ENCODE measurements around the gene SRM. TPM values are rescaled to one million over a fixed set of nuclear protein-coding genes. Genes with fewer than 3 reads are reported as not detected.
"Not testable (repeated sequence)": the region's sequence is repeated elsewhere in the genome, so short reads cannot be mapped to it uniquely, and the experiment has no call there.

The SRM gene
- total RNA-seq, 2 experiments from 2014 or later = 240 TPM

GRCh38 chr1:11080931-11081330 is 21.1 kb upstream of the SRM start:
- TF ChIP-seq CTCF (IDR thresholded peaks at IDR 0.05) = no peak
- Mint-ChIP-seq H3K27me3 (no peaks in the 10 kb centered on the region), H3K4me3 (no peak overlapping the region), H3K27ac (no peak overlapping the region), H3K4me1 (ENCODE audit: low read depth) (no peaks in the 10 kb centered on the region), H3K9me3 (no peaks in the 10 kb centered on the region), H3K36me3 (ENCODE audit: low read depth) (peaks cover 44% of the 10 kb centered on the region)
- ATAC-seq (no peak), DNase-seq (no peak)
- ChIA-PET CTCF (interaction anchor here (2.9 kb wide), 1 partner anchor 43 kb away, joined by 20 read pairs; no protein-coding TSS in a partner anchor), POLR2A (interaction anchor here (1.0 to 1.1 kb wide), 3 partner anchors 10 to 20 kb away, joined by 3 to 6 read pairs (median 3); no protein-coding TSS in a partner anchor)
- intact Hi-C loops (cut with micrococcal nuclease) = no loop called here

- TF ChIP-seq CTCF (IDR thresholded peaks at IDR 0.05) = no peak
- DNase-seq (no peak), ATAC-seq (no peak)
- peak overlapping the region; percentile 12 for H3K27ac Mint-ChIP-seq
- intact Hi-C loops (cut with micrococcal nuclease) = no loop called here
- peaks cover 4% of the 10 kb centered on the region for H3K4me1 Mint-ChIP-seq (ENCODE audit: low read depth)
- ChIA-PET CTCF (no interaction called here), POLR2A (interaction anchor here (1.0 to 1.8 kb wide), 3 partner anchors 15 to 24 kb away, joined by 4 to 5 read pairs (median 5); partner anchors contain the start of gene EXOSC10)
- H3K9me3 Mint-ChIP-seq = no peaks in the 10 kb centered on the region
- no peaks in the 10 kb centered on the region for H3K27me3 Mint-ChIP-seq
- H3K4me3 Mint-ChIP-seq = no peak overlapping the region
- H3K36me3 Mint-ChIP-seq (ENCODE audit: low read depth) = peaks cover 44% of the 10 kb centered on the region
These were observed 18.8 kb upstream of the SRM start for GRCh38 chr1:11078631-11079030.

- ChIA-PET POLR2A (interaction anchor here (0.8 to 0.9 kb wide), 3 partner anchors 8 to 26 kb away, joined by 3 to 4 read pairs (median 3); partner anchors contain the start of gene EXOSC10), CTCF (interaction anchor here (1.0 to 4.8 kb wide), 3 partner anchors 12 to 39 kb away, joined by 3 to 31 read pairs (median 4); no protein-coding TSS in a partner anchor)
- H3K27me3 Mint-ChIP-seq, DNase-seq, ATAC-seq, H3K9me3 Mint-ChIP-seq, H3K4me3 Mint-ChIP-seq: not testable (repeated sequence)
- peak overlapping the region; percentile 46 for H3K27ac Mint-ChIP-seq
- intact Hi-C loops (cut with micrococcal nuclease) = loop anchor here (5.0 kb wide), 1 partner anchor 36 kb away; no protein-coding TSS in a partner anchor
- peaks cover 57% of the 10 kb centered on the region for H3K36me3 Mint-ChIP-seq (ENCODE audit: low read depth)
- peaks cover 19% of the 10 kb centered on the region for H3K4me1 Mint-ChIP-seq (ENCODE audit: low read depth)
These were observed 13.6 kb upstream of the SRM start for GRCh38 chr1:11073398-11073797.

- no peak for ATAC-seq
- Mint-ChIP-seq H3K4me3 (no peak overlapping the region), H3K36me3 (ENCODE audit: low read depth) (peaks cover 61% of the 10 kb centered on the region), H3K4me1 (ENCODE audit: low read depth) (peaks cover 19% of the 10 kb centered on the region), H3K27me3 (no peaks in the 10 kb centered on the region), H3K9me3 (no peaks in the 10 kb centered on the region), H3K27ac (peak overlapping the region; percentile 57)
- TF ChIP-seq CTCF (IDR thresholded peaks at IDR 0.05) = no peak
- intact Hi-C loops (cut with micrococcal nuclease) = loop anchor here (5.0 kb wide), 1 partner anchor 35 kb away; no protein-coding TSS in a partner anchor
- ChIA-PET POLR2A (interaction anchor here (0.8 to 0.9 kb wide), 3 partner anchors 9 to 27 kb away, joined by 3 to 4 read pairs (median 3); partner anchors contain the start of gene EXOSC10), CTCF (interaction anchor here (0.7 to 4.8 kb wide), 4 partner anchors 9 to 40 kb away, joined by 3 to 31 read pairs (median 4); no protein-coding TSS in a partner anchor)
- DNase-seq = no peak
These were observed 12.5 kb upstream of the SRM start for GRCh38 chr1:11072216-11072917.

GRCh38 chr1:11071463-11072215 is 11.8 kb upstream of the SRM start:
- DNase-seq (no peak), ATAC-seq (no peak)
- Mint-ChIP-seq H3K4me3 (no peak overlapping the region), H3K27ac (peak overlapping the region; percentile 31), H3K36me3 (ENCODE audit: low read depth) (peaks cover 62% of the 10 kb centered on the region), H3K9me3 (no peaks in the 10 kb centered on the region), H3K27me3 (no peaks in the 10 kb centered on the region), H3K4me1 (ENCODE audit: low read depth) (peaks cover 19% of the 10 kb centered on the region)
- ChIA-PET POLR2A (interaction anchor here (1.0 to 2.5 kb wide), 2 partner anchors 10 to 27 kb away, joined by 3 to 13 read pairs; partner anchors contain the start of gene EXOSC10), CTCF (interaction anchor here (1.2 to 4.8 kb wide), 2 partner anchors 9 to 34 kb away, joined by 3 to 31 read pairs; no protein-coding TSS in a partner anchor)
- TF ChIP-seq CTCF (IDR thresholded peaks at IDR 0.05) = no peak
- intact Hi-C loops (cut with micrococcal nuclease) = loop anchor here (5.0 kb wide), 1 partner anchor 34 kb away; no protein-coding TSS in a partner anchor

Data from activated CD8-positive, alpha-beta T cell treated with anti-CD3 and anti-CD28 coated beads for 36 hours (primary cell).